H1 (cell line): Measurements from ENCODE around the gene TGOLN2. TPM values are rescaled to one million over a fixed set of nuclear protein-coding genes. Genes with fewer than 3 reads are reported as not detected.

ENCODE experiments used
- CTCF ChIA-PET: fragments of 300-600 bp; sonication (Branson Sonifier 250); formaldehyde crosslinking; loops from one replicate; lab custom pipeline; 2021; ENCODE audit not compliant: partially characterized antibody; lab: Charles Lee
- POLR2A ChIA-PET: fragments of 300-600 bp; sonication (Branson Sonifier 250); formaldehyde crosslinking; loops from one replicate; lab custom pipeline; 2021; ENCODE audit warnings: inconsistent platforms; ENCODE audit not compliant: partially characterized antibody; lab: Charles Lee
- DNase-seq, 2 experiments: peaks; one replicate each; pipeline versions ENCODE4 v3.0.0 to v3.0.0-alpha.2; 2010 to 2022; ENCODE audit warnings: low spot score in 2 of 2, low read depth in 1 of 2, mixed read lengths in 1 of 2
- FAIRE-seq: peaks from 2 replicates; lab custom pipeline; 2011; peaks lifted over from hg19 to GRCh38; lab: Jason Lieb, UNC
- H2AFZ ChIP-seq: 2 replicates; pipeline ENCODE4 v1.8.1; 2012; ENCODE audit warnings: low read length, inconsistent platforms
- H2AK5ac ChIP-seq: 2 replicates; pipeline ENCODE4 v1.6.1; 2013; ENCODE audit warnings: low read depth, low read length
- H2BK120ac ChIP-seq: replicated peaks from 2 replicates; pipeline ENCODE3; 2013; ENCODE audit warnings: low read depth, low read length, inconsistent platforms
- H2BK12ac ChIP-seq: 2 replicates; pipeline ENCODE4 v1.6.1; 2013; ENCODE audit warnings: low read depth, low read length
- H2BK15ac ChIP-seq: 2 replicates; pipeline ENCODE4 v1.6.1; 2013; ENCODE audit warnings: low read length
- H2BK20ac ChIP-seq: 2 replicates; pipeline ENCODE4 v1.6.1; 2013; ENCODE audit warnings: low read length
- H2BK5ac ChIP-seq: 2 replicates; pipeline ENCODE4 v1.6.1; 2013; ENCODE audit warnings: low read depth, low read length
- H3K14ac ChIP-seq: 2 replicates; pipeline ENCODE4 v1.6.1; 2013; ENCODE audit warnings: inconsistent platforms; ENCODE audit not compliant: insufficient read length
- H3K18ac ChIP-seq: 2 replicates; pipeline ENCODE4 v1.6.1; 2013; ENCODE audit warnings: low read length; ENCODE audit errors: extremely low read depth
- H3K23ac ChIP-seq: 2 replicates; pipeline ENCODE4 v1.6.1; 2013; ENCODE audit warnings: inconsistent platforms; ENCODE audit not compliant: insufficient read length
- H3K23me2 ChIP-seq: 2 replicates; pipeline ENCODE4 v1.6.1; 2013; ENCODE audit warnings: low read depth, low read length
- H3K27ac ChIP-seq: 2 replicates; pipeline ENCODE4 v1.6.1; 2011; ENCODE audit warnings: low read depth, low read length, inconsistent platforms
- H3K27me3 ChIP-seq, 4 experiments: replicated peaks in 1 of 4; 1 replicate in 1 of 4; 2 replicates in 3 of 4; pipeline versions ENCODE4 v1.6.1 to v1.8.1; 2011 to 2013; ENCODE audit warnings: low read length in 3 of 4, mild to moderate bottlenecking in 3 of 4, inconsistent platforms in 2 of 4, mixed read lengths in 2 of 4, moderate library complexity in 1 of 4; ENCODE audit not compliant: control insufficient read depth in 3 of 4, insufficient read depth in 3 of 4; ENCODE audit errors: extremely low read depth in 1 of 4
- H3K36me3 ChIP-seq, 4 experiments: 2 replicates each; pipeline versions ENCODE4 v1.6.1 to v1.8.1; 2011 to 2013; ENCODE audit warnings: mild to moderate bottlenecking in 4 of 4, low read length in 3 of 4, moderate library complexity in 2 of 4, control low read depth in 1 of 4, inconsistent platforms in 1 of 4; ENCODE audit not compliant: insufficient read depth in 4 of 4, control insufficient read depth in 2 of 4
- H3K4ac ChIP-seq: replicated peaks from 2 replicates; pipeline ENCODE3; 2013; ENCODE audit warnings: low read length, low read depth, mixed read lengths, inconsistent platforms; ENCODE audit not compliant: insufficient read length
- H3K4me1 ChIP-seq, 4 experiments: replicated peaks in 1 of 4; 1 replicate in 1 of 4; 2 replicates in 3 of 4; pipeline versions ENCODE4 v1.6.1 to v1.8.1; 2011 to 2013; ENCODE audit warnings: low read length in 3 of 4, inconsistent platforms in 2 of 4, mixed read lengths in 1 of 4; ENCODE audit not compliant: insufficient read depth in 4 of 4, control insufficient read depth in 3 of 4
- H3K4me2 ChIP-seq, 2 experiments: 2 replicates each; pipeline versions ENCODE4 v1.6.1 to v1.8.1; 2011 to 2013; ENCODE audit warnings: low read depth in 2 of 2, low read length in 2 of 2, control low read depth in 1 of 2, inconsistent platforms in 1 of 2, mild to moderate bottlenecking in 1 of 2; ENCODE audit not compliant: insufficient read depth in 1 of 2
- H3K4me3 ChIP-seq, 4 experiments: fragments of 200-600, 300-600 bp in 1 of 4; sonication (generic), shearing (Covaris generic), sonication (Bioruptor Twin) in 1 of 4; 2 replicates each; pipeline versions ENCODE4 v1.5.1 to v1.8.1; 2011 to 2016; ENCODE audit warnings: low read length in 4 of 4, low read depth in 3 of 4, control low read depth in 2 of 4, inconsistent platforms in 2 of 4, mild to moderate bottlenecking in 2 of 4, mixed read lengths in 1 of 4, moderate library complexity in 1 of 4; ENCODE audit not compliant: insufficient read depth in 2 of 4; ENCODE audit errors: extremely low read depth in 1 of 4
- H3K56ac ChIP-seq: replicated peaks from 2 replicates; pipeline ENCODE3; 2013; ENCODE audit warnings: low read depth, mild to moderate bottlenecking, mixed read lengths, low read length, inconsistent platforms; ENCODE audit not compliant: insufficient read length
- H3K79me1 ChIP-seq: 2 replicates; pipeline ENCODE4 v1.6.1; 2013; ENCODE audit warnings: low read depth, low read length, control low read depth
- H3K79me2 ChIP-seq, 2 experiments: 2 replicates each; pipeline versions ENCODE4 v1.6.1 to v1.8.1; 2012 to 2013; ENCODE audit warnings: low read length in 2 of 2, mild to moderate bottlenecking in 2 of 2, inconsistent platforms in 1 of 2; ENCODE audit not compliant: insufficient read depth in 2 of 2, control insufficient read depth in 1 of 2
- H3K9ac ChIP-seq, 4 experiments: replicated peaks in 1 of 4; 1 replicate in 1 of 4; 2 replicates in 3 of 4; pipeline versions ENCODE4 v1.6.1 to v1.8.1; 2011 to 2013; ENCODE audit warnings: low read depth in 3 of 4, low read length in 3 of 4, control low read depth in 2 of 4, mild to moderate bottlenecking in 2 of 4, moderate library complexity in 2 of 4, inconsistent platforms in 1 of 4; ENCODE audit errors: extremely low read depth in 1 of 4
- H3K9me3 ChIP-seq, 2 experiments: 2 replicates each; pipeline versions ENCODE4 v1.6.1 to v1.8.1; 2012 to 2013; ENCODE audit warnings: mild to moderate bottlenecking in 2 of 2, moderate library complexity in 2 of 2, control low read depth in 1 of 2, inconsistent platforms in 1 of 2, low read depth in 1 of 2, low read length in 1 of 2, mixed read lengths in 1 of 2; ENCODE audit not compliant: insufficient read depth in 2 of 2
- H4K20me1 ChIP-seq, 2 experiments: replicated peaks in 1 of 2; 2 replicates each; pipeline versions ENCODE3 to v1.8.1; 2011 to 2013; ENCODE audit warnings: inconsistent platforms in 2 of 2, low read length in 2 of 2, mild to moderate bottlenecking in 1 of 2; ENCODE audit not compliant: insufficient read depth in 2 of 2, control insufficient read depth in 1 of 2
- H4K5ac ChIP-seq: 2 replicates; pipeline ENCODE4 v1.6.1; 2013; ENCODE audit warnings: low read length, low read depth, mixed read lengths, inconsistent platforms; ENCODE audit not compliant: insufficient read length
- H4K8ac ChIP-seq: 2 replicates; pipeline ENCODE4 v1.8.0; 2013; ENCODE audit warnings: mild to moderate bottlenecking, moderate library complexity, low read length, inconsistent platforms; ENCODE audit not compliant: insufficient read depth; ENCODE audit errors: extremely low read depth
- H4K91ac ChIP-seq: replicated peaks from 2 replicates; pipeline ENCODE3; 2013; ENCODE audit warnings: low read length, mixed read lengths, inconsistent platforms; ENCODE audit not compliant: insufficient read length
- BACH1 ChIP-seq: IDR thresholded peaks from 2 replicates; pipeline ENCODE4 v1.6.1; 2012; ENCODE audit warnings: low read length, improper control_type of control experiment
- CEBPB ChIP-seq: IDR thresholded peaks from 2 replicates; pipeline ENCODE4 v1.6.1; 2012; ENCODE audit warnings: low read depth, low read length
- CHD1 ChIP-seq: IDR thresholded peaks from 2 replicates; pipeline ENCODE4 v1.6.1; 2012; ENCODE audit warnings: low read depth, low read length, improper control_type of control experiment
- CTCF ChIP-seq, 3 experiments: IDR thresholded peaks; 1 replicate in 2 of 3; 2 replicates in 1 of 3; pipeline versions ENCODE4 v1.5.1 to v1.6.1; 2011; ENCODE audit warnings: low read length in 3 of 3, mild to moderate bottlenecking in 3 of 3, inconsistent platforms in 2 of 3, low read depth in 1 of 3, moderate library complexity in 1 of 3; ENCODE audit not compliant: insufficient read depth in 1 of 3; ENCODE audit errors: control extremely low read depth in 1 of 3
- EZH2 ChIP-seq: fragments of 200-600 bp; sonication (generic); IDR thresholded peaks from 2 replicates; pipeline ENCODE4 v1.7.1; 2012; ENCODE audit warnings: low read depth, mild to moderate bottlenecking, moderate library complexity, low read length, inconsistent platforms; ENCODE audit not compliant: severe bottlenecking
- JUND ChIP-seq: IDR thresholded peaks from 2 replicates; pipeline ENCODE4 v1.6.1; 2011; ENCODE audit warnings: mild to moderate bottlenecking, improper control_type of control experiment, low read length
- KDM5A ChIP-seq: fragments of 200-600 bp; IDR thresholded peaks from 2 replicates; pipeline ENCODE4 v1.7.1; 2012; ENCODE audit warnings: mild to moderate bottlenecking, low read length, inconsistent platforms, mixed read lengths
- PHF8 ChIP-seq: fragments of 200-600 bp; sonication (generic); conservative IDR thresholded peaks from 2 replicates; pipeline ENCODE4 v1.7.1; 2012; ENCODE audit warnings: low read depth, mild to moderate bottlenecking, inconsistent platforms, low read length, moderate library complexity
- POU5F1 ChIP-seq: IDR thresholded peaks from 2 replicates; pipeline ENCODE4 v1.6.1; 2011; ENCODE audit warnings: low read depth, mild to moderate bottlenecking, low read length, moderate library complexity
- SP4 ChIP-seq: IDR thresholded peaks from 2 replicates; pipeline ENCODE4 v1.6.1; 2012; ENCODE audit warnings: low read length, inconsistent platforms
- SUZ12 ChIP-seq: fragments of 200-600 bp; sonication (generic); IDR thresholded peaks from 2 replicates; pipeline ENCODE4 v1.6.1; 2012; ENCODE audit warnings: mild to moderate bottlenecking, inconsistent platforms, low read length, moderate library complexity, mixed read lengths
- TEAD4 ChIP-seq: IDR thresholded peaks from 2 replicates; pipeline ENCODE4 v1.6.1; 2012; ENCODE audit warnings: low read depth, low read length, inconsistent platforms, mixed read lengths
- WGBS, 2 experiments: shearing (Covaris generic) in 1 of 2; methylation state at CpG; one replicate each; pipeline versions ENCODE4 v1.1.6 to v1.1.7; 2013 to 2015; ENCODE audit warnings: low lambda C conversion rate in 2 of 2, mixed read lengths in 2 of 2, inconsistent platforms in 1 of 2, low coverage in 1 of 2, missing lambda C conversion rate in 1 of 2; ENCODE audit not compliant: insufficient replicate concordance in 2 of 2, insufficient coverage in 1 of 2, insufficient read length in 1 of 2; ENCODE audit errors: extremely low coverage in 1 of 2, missing lambda C conversion rate in 1 of 2; 5-methylcytosine and 5-hydroxymethylcytosine counted together
- polyA plus RNA-seq, 7 experiments: library from polyadenylated mRNA; depleted of rRNA in 3 of 7; stranded (reverse) in 5 of 7; unstranded in 2 of 7; fragments of >200 nt in 5 of 7; fragments of 200-250 nt in 2 of 7; gene quantifications; 1 replicate in 5 of 7; 2 replicates in 1 of 7; 4 replicates in 1 of 7; pipeline versions ENCODE4 v1.2.1 to v1.2.3, GENCODE V29; 2011 to 2013; ENCODE audit warnings: missing spikeins in 2 of 7, mixed read lengths in 2 of 7
- total RNA-seq: library from RNA; stranded (reverse); fragmentation: NEBNext Ultra II Directional; extraction: Animal tissue kit (Norgen Biotek cat#: 25700); gene quantifications from 2 replicates; pipeline ENCODE4 v1.2.1, GENCODE V29; 2021

Gene TGOLN2
- total and polyA plus RNA-seq, 2 of the 8 experiments (the other 6 are each of a cell fraction or from before 2014, with no cell fraction given) = 33.9 to 38.9 TPM

- Histone ChIP-seq H2BK5ac (no peak overlapping the region), H3K27ac (no peak overlapping the region), H4K20me1 (peaks cover 0 to 4% of the 10 kb centered on the region in 2 experiments), H3K4me2 (no peak overlapping the region), H2BK12ac (no peak overlapping the region), H4K91ac (no peak overlapping the region), H3K27me3 (no peaks in the 10 kb centered on the region), H3K4ac (no peak overlapping the region), H3K14ac (no peak overlapping the region), H3K4me1 (peaks cover 0 to 8% (median 2%) of the 10 kb centered on the region in 4 experiments; a peak in 5 of 7 replicates), H3K9me3 (no peaks in the 10 kb centered on the region), H2AFZ (no peak overlapping the region), H3K79me1 (peaks cover 3% of the 10 kb centered on the region; the same call in 1 of the 2 replicates), H2BK15ac (no peak overlapping the region), H2BK20ac (no peak overlapping the region), H3K56ac (no peak overlapping the region), H4K8ac (no peak overlapping the region), H3K36me3 (peaks cover 14 to 50% (median 30%) of the 10 kb centered on the region in 4 experiments), H4K5ac (no peak overlapping the region), H3K9ac (no peak overlapping the region), H3K23me2 (no peaks in the 10 kb centered on the region), H3K79me2 (no peaks in the 10 kb centered on the region), H2AK5ac (no peak overlapping the region), H3K4me3 (no peak overlapping the region), H3K23ac (no peak overlapping the region), H2BK120ac (no peak overlapping the region), H3K18ac (no peak overlapping the region)
- 78% methylated on average over 3 of the region's 3 CpGs; no CpG with 5 or more reads in 1 of the 2 experiments for whole genome bisulfite sequencing, 2 experiments
- TF ChIP-seq POU5F1 (no peak), CEBPB (no peak), SUZ12 (no peak), BACH1 (no peak), CTCF (IDR thresholded peaks at IDR 0.05; ENCODE audit: control extremely low read depth in 1 of 3, insufficient read depth in 1 of 3, low read depth in 1 of 3, low read length in 3 of 3) (no peak), PHF8 (no peak), SP4 (no peak), TEAD4 (no peak), JUND (no peak), EZH2 (no peak), CHD1 (no peak), KDM5A (no peak)
- ChIA-PET POLR2A (interaction anchor here (0.8 to 2.8 kb wide), 6 partner anchors 10 to 236 kb away, joined by 3 to 20 read pairs (median 8); partner anchors contain the start of genes MAT2A, TCF7L1 and TGOLN2), CTCF (interaction anchor here (0.8 to 3.4 kb wide), 4 partner anchors 10 to 244 kb away, joined by 3 to 25 read pairs (median 10); no protein-coding TSS in a partner anchor)
- no peak for DNase-seq
- FAIRE-seq = no peak
Observed at GRCh38 chr2:85310330-85310729, 17.5 kb downstream of the TGOLN2 start.
